ENCODE data around the gene PRR12.

The PRR12 gene

DNA sequence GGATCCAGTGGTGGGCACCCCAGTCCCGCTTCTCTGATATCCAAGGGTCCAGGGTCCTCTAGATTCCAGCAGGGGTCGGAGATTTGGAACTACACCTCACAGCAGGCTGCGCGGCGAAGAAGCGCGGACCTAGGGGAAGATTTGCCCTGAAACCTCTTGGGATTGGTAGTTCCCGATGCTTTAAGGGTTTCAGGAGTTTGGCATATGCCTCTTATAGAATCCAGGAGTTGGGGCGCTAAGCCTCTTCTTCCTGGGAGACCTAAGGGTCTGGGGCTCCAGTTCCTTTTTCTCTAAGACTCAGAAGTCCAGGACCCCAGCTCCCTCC, 75.1 kb downstream of the PRR12 start:
- DNase-seq (ENCODE audit: low read depth) = no peak

DNA sequence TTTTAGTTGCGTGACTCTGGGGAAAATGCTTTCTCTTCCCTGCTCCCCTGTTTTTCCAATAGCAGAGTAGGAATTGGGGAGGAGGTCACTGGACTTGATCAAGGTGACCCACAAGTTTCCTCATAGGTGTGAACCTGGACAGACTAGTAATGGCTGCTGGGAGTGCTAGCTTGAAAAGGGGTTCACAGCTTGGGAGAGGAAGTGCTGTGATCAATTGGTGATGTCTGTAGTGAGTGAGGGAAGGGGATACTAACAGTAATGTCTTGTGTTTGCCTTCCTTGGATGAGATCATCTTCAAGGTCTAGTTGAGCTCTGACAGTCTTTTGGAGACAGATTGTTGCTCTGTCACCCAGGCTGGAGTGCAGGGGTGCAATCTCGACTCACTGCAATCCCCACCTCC, 76.5 kb downstream of the PRR12 start:
- no peak for DNase-seq (ENCODE audit: low read depth)

DNA sequence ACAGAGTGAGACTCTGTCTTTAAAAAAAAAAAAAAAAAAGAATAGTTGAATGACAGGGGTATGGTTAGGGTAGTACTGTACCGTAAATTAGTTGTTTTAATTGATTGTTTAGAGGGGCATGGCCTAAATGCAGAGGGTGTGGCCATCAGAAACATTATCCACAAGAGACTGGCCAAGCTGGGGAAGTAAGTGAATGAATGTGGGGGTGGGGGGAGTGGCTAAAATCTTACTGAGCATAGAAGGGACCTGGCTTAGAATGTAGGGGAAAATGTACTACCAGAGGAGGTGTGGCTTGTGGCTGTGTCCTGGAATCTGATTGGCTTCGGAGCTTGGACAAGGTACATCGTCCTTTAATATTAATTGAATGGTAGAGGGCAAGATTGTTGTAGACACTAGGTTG, 78.5 kb downstream of the PRR12 start:
- DNase-seq (ENCODE audit: low read depth) = no peak

DNA sequence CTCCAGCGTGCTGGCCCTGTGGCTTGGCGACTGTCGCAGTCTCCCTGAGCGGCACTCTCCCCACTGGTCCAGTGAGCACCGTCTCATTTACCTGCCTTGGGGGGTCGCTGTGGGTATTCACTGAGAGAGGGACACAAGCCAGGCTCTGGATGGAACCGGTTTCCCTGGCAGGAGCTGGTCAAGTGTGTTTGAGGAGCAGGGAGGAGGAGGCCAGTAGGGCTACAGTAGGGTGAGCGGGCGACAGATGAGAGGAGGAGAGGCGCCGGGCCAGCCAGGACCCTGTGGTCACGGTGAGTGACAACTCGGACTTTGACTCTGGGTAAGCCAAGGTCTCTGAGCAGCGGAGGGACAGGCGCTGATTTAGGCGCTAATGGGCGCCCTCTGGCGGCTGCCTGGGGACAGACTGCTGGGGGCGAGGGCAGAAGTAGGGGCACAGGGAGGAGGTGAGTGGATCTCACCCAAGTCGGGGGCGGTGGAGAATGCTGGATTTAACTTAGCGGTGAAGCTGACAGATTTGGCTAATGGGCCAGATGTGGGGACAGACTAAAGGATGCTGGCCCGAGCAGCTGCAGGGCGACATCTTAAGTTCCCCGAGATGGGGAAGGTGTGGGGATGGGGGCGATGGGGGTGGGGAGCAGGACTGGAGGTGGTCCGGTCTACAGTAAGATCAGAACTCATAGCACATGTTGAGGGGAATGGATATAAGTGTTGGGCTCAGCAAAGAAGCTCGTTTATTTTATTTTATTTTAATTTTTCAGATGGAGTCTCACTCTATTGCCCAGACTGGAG, 81.3 kb downstream of the PRR12 start:
- DNase-seq (ENCODE audit: low read depth) = no peak

Data from HS-27A (cell line).